Stimulated activated CD4-positive, alpha-beta T cell treated with anti-CD3 and anti-CD28 coated beads, Interleukin-1b, Interleukin-23, amount 100 ng/mL, for 48 hours (primary cell): Measurements from ENCODE around the gene PDK2.

Experiments used
- DNase-seq: peaks from one replicate; pipeline ENCODE4 v3.0.0-alpha.2; 2020

Gene PDK2

GRCh38 chr17:50120475-50121253 is 25.5 kb downstream of the PDK2 start:
- no peak for DNase-seq

GRCh38 chr17:50122945-50123344 is 27.8 kb downstream of the PDK2 start:
- no peak for DNase-seq

GRCh38 chr17:50123649-50124349 is 28.6 kb downstream of the PDK2 start:
- no peak for DNase-seq

- no peak for DNase-seq
Observed at GRCh38 chr17:50125420-50125997, 30.4 kb downstream of the PDK2 start.

- no peak for DNase-seq
Observed at GRCh38 chr17:50127697-50128361, 32.7 kb downstream of the PDK2 start.

GRCh38 chr17:50128441-50129352 is 33.5 kb downstream of the PDK2 start:
- DNase-seq: no peak

- DNase-seq: no peak
Observed at GRCh38 chr17:50129353-50129727, 34.2 kb downstream of the PDK2 start.

GRCh38 chr17:50129728-50130558 is 34.8 kb downstream of the PDK2 start, which contains the start of gene SAMD14:
SAMD14 (minus strand) TSS chr17:50130160; CDS start chr17:50124959, 5,201 bp downstream.
- no peak for DNase-seq

GRCh38 chr17:50130559-50131305 is 35.6 kb downstream of the PDK2 start:
- DNase-seq: no peak

- DNase-seq: no peak
Observed at GRCh38 chr17:50132104-50132794, 37.1 kb downstream of the PDK2 start.

GRCh38 chr17:50133028-50133768 is 38.0 kb downstream of the PDK2 start:
- DNase-seq: no peak

- DNase-seq: no peak
Observed at GRCh38 chr17:50133769-50134099, 38.6 kb downstream of the PDK2 start.

GRCh38 chr17:50134206-50135110 is 39.3 kb downstream of the PDK2 start:
- DNase-seq: no peak

- no peak for DNase-seq
Observed at GRCh38 chr17:50135316-50136095, 40.4 kb downstream of the PDK2 start.

- DNase-seq: no peak
Observed at GRCh38 chr17:50136096-50136687, 41.0 kb downstream of the PDK2 start.

- DNase-seq: no peak
Observed at GRCh38 chr17:50137042-50137441, 41.9 kb downstream of the PDK2 start.

GRCh38 chr17:50139185-50139783 is 44.1 kb downstream of the PDK2 start:
- DNase-seq: no peak
